ENCODE results near the gene CLCN5.
A peak's percentile ranks its signal among the peaks of the same experiment; 100 is the strongest.

The CLCN5 gene

DNA sequence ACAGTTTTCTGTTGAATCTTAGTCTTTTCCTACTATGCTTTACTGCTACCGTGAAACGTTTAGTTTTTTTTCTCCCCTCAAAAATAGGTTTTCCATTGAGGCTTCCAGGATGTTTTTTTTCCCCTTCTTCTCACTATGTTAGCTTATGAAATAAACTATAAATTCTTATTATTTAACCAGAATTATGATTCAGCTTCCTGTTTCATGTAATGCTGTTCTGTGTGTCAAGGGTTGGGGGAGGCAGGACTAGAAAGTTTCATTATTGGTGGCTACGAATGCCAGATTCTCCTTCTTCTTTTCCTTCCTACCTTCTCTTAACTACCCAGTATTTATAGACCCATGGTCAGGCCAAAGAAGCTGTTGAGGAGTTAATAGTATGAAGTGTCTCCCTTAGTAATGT lies 11.8 kb downstream of the CLCN5 start:
- no peak for FAIRE-seq

DNA sequence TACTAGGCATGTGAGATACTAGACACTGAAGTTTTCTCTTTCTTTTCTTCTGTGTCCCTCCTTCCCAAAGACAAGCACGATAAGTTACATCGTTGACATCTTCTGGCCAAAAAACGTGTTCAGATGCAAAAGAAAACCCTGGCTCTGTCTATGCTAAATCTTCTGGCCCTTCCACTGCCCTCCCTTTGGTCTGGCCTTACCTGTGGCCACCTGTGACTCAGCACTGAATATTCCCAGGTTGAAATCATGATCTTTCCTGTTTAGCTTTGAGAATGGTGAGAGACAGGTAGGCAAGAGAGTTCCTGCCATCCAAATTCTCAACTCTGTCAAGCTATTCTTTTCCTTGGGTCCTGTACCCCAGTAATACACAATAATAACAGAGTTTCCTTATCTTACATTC lies 12.3 kb downstream of the CLCN5 start:
- no peak for FAIRE-seq

DNA sequence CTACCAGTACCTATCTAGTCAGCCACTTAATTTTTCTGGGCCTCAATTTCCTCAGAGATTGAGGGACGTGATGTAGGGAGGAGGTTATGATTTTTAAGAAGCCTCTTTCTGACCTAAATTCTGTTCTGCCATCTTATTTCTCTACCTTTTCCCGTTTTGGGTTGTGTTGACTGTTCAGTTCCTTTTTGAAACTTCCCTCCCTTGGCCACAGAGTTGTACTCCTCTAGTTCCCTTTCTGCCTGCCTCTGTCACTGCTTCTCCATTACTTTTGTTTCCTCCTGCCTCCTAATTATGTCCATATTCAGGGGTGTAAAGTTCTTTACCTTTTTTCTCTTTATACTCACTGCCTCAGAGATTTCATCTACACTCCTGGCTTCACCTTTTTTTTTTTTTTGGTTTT lies 25.4 kb downstream of the CLCN5 start:
- FAIRE-seq: no peak

DNA sequence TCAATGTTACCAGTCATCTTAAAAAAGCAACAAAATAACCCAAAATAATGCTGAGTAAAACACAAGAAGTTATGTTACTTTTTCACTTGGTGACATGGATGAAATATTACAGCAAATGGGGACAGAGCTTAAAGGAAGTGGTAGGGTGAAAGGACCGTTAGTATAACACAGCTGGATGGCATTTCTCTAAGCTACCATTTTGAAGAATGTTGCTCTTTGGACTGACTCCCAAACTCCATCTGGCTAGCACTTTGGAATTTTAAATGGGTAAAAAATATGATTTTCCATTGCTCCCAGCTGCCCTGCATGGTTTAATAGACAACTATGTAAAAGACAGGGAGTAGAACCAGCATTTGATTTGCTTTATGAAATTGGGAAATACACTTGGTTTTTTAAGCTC lies 27.6 kb downstream of the CLCN5 start:
- no peak for FAIRE-seq

DNA sequence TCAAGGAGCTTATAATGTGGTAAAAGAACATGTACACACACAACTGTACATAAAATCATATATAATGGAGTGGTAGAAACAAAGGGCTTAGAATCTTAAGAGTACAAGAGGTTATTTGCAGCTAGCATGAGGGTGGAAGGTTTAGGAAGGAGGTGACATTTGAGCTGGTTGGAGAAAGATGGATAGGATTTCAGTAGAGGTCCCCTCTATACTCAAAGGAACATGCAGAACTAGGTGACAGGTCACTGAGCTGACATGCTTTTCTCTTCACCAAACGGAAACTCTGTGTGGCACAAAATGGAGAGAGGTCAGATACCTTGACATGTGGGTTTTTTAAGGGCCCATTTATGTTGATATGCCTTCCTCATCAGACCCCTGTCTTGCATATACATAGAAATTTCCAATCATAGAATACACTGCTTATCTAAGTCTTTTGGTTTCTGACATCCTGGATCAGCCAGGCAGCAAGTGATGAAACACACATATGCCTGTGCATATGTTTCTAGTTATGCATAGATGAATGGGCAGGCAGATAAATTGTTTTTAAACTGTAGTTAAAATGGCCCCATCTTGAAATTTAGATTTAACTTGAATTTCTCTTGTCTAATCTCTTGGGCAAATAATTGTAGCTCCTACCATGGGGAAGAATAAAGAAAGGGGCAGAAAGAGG lies 29.3 kb downstream of the CLCN5 start:
- FAIRE-seq: no peak

DNA sequence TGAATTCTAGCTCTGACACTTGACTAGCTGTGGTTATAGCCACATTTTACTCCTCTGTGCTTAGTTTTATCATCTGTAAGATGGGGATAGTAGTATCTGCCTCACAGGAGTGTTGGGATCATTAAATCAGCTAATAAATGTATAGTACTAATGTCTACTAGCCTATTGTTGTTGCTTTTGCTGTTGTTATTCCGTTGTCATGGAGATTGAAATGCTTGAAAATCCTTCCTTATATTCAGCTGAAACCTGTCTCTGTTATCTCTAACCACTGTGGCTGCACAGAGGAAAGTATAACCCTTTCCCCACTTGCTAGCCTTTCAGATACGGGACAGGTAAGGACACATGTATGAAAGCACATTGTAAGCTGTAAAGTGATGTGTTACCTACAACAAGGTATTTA lies 33.9 kb downstream of the CLCN5 start:
- FAIRE-seq: no peak

DNA sequence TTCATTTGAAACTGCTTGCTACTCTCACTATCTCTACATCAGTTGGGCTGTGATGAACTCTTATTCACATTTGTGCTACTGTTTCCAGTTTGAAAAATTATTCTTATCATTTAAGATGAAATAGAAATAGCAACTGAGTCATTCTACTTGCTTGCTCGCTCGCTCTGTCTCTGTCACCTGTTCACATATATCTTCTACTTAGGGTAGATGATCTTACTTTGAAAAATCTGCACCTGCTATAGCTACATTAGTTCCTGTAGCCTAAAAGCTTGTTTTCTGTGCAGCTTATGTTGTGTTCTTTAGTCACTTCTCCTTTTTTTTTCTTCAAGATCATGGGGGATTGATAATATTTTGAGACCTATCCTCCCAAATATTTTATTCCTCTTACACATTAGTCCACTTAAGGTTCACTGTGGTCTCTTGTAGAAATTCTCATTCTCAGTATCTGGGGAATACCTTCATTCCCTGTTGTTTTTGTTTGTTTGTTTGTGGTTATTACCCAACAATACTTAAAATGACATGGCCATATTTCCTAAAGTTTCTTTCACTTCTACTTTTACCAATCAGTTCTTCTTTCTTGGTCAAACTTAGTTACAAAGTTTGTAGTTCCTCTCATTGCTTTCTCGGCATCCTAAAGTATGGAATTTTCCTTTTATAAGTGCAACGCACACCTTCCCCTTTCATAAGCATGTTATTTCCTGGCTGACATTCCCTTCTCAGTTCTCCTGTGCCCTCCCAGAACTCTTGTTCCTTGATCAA lies 36.5 kb downstream of the CLCN5 start:
- no peak for FAIRE-seq

DNA sequence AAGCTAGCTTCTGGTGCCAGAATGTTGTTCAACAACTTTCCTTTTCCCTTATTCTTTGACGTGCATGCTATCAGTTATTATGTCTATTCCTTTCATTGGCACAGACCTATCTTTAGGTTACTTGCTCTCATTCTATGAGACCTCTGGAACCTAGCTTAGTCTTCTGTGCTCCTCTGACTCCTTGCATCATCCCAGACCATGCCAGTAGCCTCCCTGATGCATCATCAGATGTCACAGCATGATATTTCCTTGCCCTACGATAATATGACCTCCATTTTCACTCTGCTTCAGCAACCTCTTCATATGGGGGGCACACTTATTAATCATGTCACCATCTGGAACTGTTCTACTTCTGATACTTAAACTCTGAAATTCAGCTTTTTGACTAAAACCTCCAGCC lies 37.2 kb downstream of the CLCN5 start:
- FAIRE-seq: no peak

DNA sequence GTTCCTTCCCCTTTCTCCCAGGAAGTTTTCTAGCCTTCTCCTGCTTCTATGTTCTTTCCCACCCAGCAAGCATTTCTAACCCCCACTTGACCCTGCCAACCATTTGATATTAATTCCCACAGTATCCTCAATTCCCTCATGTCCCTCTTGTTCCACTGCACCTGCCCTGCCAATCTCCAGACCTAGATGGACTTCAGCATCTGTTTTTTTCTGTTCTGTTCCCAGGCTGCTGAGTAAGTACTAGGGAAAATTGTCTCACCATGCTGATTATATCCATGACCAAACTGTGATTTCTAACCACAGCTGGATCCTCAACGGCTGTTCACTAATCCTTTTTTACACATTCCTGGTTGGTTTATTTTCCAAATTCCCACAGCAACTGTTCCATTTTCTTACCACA lies 37.7 kb downstream of the CLCN5 start:
- no peak for FAIRE-seq

DNA sequence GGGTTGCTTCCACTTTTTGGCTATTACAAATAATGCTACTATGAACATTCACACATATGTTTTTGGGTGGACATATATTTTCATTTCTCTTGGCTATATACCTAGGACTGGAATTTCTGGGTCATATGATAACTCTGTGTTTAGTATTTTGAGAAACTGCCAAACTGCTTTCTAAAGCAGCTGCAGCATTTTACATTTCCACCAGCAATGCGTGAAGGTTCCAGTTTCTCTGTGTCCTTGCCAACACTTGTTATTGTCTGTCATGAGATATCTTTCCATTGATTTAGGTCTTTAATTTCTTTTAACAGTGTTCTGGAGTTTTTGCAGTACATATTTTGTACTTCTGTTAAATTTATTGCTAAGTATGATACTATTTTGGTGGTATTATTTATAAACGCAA lies 48.3 kb downstream of the CLCN5 start:
- FAIRE-seq: peak; percentile 91

DNA sequence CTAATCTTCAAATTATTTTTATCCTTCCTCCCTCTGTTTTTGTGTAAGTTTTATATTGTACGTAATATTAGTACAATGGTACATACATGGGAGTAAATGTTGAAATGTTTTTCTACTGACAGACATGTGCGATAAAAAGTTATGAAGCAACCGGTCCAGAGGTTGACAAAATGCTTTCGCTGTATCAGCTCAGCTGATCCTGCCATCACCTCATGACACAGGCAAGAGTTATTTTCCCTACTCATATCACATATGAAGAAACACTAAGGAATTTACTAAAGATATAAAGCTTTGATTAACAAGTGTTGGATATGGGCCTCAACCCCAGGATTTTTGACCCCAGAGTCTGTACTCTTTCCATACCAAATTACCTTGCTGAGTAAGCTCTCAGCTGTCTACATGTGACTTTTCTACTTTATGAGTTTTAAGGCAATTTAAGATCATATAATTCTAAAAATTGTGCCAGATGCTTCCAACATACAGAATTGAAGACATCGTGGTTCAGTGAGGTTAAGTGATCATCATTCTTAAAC lies 50.0 kb downstream of the CLCN5 start:
- FAIRE-seq: no peak

DNA sequence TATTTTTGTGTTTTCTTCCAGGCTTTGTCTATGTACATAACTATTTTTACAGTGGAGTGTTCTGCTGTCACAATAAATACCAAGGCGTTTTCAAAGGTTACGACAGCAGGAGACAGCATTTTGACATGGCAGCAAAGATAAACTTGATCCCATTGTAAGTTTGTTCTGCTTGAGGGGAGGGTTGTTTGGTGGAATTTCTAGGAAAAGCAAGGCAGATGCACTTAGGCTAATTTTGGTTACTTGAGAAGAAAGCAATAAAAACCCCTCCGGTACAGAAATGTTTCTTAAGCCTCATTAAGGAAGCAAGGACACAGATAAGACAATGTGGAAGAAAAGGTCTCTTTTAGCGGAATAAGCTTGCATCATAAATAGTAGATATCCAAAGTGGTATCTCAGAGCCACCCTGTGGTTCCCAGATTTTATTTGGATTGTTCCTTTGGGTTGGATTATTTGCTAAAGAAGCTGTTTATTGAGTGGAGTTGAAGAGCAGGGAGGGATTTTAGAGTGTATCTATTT lies 54.3 kb downstream of the CLCN5 start:
- no peak for FAIRE-seq

DNA sequence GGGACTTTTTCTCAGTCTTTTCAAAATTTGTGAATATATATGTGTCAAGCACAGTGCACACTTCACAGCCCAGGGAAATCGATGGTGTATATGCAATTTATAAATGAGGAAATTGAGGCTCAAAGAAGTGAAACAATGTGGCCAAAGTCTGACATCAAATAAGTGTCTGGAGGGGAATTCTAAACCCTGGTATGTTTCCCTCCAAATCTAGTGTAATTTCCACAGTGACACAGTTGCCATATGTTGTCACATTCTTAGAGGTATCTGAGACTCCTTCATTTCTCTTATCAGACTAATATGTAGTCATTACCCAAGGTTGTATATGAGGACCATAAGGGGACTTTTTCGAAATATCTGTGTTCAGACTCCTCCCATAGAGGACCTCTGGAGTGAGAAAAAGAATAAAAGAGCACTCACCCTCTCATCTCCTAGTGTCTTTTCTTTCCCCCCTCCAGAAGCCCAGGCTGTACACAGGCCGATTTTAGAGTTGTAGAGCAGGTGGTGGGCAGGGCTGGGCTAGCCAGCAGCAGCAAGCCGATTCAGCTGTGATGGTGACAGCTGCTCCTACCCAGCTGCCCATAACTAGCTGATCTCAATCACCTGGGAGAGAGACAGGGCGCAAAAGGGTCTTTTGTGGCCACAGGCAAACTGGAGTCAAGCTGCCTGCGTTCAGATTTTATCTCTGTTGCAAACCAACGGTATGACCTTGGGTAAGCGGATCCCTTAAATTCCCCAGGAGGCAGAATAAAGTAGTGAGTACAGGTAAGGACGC lies 55.1 kb downstream of the CLCN5 start:
- no peak for FAIRE-seq

DNA sequence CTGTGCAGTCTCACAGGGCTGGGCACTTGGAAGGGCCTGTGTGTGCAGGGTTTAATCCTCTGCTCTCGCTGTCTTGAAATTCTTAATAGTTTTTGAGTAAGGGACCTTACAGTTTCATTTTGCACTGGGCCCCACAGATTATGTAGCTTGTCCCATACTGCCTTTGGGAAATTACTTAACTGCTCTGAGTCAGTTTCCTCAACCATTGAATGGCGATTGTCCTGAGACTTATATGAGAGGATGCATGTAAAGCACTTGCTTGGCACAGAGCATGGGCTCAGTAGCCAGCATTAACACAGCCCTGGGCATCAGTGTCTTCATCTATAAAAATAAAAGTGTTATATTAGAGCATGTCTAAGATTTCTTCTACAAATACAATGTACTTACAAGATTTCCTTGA lies 55.8 kb downstream of the CLCN5 start:
- FAIRE-seq: no peak

DNA sequence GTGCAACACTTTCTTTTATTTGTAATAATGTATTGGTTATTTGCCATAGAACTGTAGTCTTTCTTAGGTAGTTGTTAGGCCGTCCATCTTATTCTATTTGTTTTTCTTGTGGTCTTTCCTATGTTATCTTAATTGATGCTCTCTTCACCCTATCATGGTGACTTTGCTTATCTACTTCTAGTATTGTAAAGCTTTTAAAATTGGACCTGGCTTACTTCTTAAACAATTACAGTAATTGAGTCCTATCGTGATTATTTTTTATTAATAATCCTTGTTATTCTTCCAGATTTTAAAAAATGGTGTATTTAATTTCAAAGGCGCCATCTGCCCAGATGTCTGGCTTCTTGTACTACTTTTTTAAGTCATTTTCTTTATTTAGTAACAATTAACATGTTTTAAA lies 63.7 kb downstream of the CLCN5 start:
- no peak for FAIRE-seq

DNA sequence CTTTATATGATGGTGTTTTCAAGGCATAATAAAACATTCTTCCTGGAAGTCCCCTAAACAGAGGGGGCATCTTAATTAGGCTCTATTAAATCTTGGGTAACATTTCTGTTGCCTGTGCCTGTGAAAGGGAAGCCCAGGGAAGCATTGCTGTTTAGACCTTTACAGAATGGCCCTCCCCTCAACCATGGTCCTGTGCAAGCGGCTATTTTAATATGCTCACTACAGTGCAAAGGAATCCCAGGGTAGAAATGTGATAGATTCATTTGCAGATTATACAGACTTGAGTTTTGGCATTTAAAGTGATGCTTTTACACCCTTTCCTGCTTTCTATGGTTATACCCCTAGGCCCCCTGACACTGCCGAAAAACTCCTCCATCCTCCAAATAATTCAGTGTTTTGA lies 65.3 kb downstream of the CLCN5 start:
- no peak for FAIRE-seq

DNA sequence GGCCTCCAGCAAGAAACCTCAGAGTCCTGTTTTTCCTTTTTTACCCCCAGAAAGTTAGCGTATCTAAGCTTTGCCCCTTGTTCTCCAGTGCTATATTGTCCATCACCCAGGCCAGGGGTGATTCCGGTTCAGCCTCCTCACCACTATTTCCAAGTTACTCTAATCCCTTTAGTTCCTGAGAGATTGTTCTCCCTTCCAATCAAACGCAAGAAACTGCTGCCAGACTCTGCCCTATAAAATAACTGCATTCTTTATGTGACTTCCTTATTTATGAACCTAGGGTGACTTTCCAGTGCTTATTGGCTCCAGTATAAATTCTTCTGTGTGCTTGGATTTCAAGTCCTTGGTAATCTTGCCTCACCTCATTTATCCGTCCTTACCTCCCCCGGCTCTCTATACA lies 65.7 kb downstream of the CLCN5 start:
- no peak for FAIRE-seq

DNA sequence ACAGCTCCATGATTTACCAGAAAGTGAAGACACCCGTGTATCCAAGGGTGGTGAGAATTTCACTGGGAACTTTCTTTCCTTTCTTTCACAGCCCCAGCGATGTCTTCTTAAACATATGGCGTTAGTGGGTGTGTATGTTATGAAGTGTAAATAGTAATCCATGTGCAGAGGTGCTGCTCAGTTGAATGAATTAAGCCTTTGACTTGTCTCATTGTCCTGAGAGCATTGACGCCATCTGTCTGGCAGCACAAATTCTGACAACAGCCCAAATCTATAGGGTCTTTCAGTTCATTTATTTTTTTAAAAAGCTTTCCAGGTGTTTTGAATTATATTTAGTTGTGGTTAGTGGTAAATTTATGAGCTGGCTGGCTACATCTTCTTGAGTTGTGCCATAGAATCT lies 69.4 kb downstream of the CLCN5 start:
- FAIRE-seq: no peak

DNA sequence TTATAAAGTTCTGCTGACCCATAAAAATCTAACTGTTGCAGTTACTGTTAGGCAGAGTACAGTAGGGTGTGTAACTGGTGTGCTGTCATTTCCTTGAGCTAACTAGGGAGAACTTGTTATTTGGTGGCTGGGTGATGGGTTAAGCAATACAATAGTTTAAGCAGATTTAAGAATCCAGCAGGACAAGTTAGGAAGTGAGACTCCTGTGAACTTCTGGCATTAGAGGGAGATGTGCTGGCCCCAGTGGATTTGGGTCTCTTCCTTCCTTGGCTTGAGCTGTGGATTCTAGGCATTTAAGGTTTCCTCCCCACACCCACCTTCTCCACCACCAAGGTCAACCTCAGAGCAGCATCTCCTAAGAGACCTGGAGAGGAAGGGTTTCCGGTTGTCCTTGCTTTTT lies 70.5 kb downstream of the CLCN5 start:
- no peak for FAIRE-seq

DNA sequence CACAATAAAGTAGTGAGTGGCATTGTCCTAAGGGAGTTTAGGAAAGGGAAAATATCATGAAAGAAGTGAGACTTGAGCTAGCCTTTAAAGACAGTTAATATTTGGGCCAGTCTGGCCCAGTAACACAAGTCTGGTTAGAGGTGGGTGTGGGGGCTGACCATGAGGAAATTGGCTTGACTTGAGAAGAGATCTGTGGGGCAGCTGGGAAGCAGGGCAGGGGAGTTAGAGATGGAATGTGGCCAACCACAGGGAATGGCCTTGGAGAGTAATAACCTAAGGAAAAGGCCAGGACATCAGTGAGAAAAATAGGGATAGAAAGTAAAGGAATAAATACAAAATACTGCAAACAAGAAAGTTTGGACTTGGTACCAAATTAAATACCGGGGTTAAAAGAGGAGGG lies 71.3 kb downstream of the CLCN5 start:
- no peak for FAIRE-seq

DNA sequence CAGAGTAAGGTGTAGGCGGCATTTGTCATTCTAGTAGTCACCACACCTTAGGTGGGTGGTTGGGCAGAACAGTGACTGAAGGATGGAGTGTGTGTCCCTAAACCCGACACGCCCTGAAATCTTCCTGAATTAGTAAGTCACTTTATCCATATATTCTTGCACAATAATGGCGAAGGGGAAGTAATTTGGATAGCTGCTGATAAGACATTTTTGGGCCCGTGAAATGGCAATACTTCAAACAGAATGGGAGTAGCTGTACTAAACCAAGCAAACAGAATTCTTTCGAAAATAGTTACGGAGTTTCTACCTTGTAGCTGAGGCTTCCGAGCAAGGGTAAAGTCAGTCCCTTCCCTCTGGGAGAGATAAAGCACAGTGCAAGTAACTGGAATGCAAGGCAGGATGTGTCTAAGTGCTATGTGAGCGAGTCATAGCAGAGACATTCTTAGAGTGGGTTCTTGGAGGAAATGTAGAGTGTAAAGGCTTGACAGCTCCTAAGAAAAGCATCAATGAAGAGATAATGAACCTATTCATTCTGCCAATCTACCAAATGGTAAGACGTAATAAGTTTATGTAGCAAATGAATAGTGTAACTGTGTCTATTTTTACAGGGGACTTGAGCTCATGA lies 72.8 kb downstream of the CLCN5 start:
- no peak for FAIRE-seq

DNA sequence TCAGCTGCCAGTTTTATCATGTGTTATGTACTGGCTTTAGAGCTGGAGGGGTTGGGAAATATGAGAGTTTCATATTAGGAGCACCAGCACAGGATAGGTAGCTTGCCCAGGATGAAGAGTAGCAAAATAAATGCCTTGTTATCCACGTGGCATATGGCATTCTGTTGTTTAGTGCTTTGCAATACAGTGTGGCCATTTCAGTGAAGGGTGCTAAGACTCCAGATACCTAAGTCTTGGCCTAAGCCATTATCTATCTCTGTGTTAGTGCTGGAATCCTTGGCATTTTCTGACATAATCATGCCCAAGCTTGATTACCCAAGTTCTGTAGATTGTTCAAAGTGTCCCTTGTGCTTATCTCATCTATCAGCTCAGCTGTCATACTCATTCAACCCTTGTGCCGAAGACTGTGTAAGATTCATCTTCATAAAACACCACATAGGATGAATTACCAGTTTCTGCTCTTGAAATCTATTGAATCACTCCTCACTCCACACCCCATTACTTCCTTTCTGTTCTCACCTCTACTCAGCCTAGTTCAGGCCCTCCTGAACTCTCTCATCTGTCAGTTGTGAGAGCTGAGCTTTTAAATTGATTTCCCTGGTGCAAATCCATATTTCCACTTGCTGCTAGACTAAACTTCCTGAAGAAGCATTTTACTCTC lies 73.5 kb downstream of the CLCN5 start:
- FAIRE-seq: no peak

DNA sequence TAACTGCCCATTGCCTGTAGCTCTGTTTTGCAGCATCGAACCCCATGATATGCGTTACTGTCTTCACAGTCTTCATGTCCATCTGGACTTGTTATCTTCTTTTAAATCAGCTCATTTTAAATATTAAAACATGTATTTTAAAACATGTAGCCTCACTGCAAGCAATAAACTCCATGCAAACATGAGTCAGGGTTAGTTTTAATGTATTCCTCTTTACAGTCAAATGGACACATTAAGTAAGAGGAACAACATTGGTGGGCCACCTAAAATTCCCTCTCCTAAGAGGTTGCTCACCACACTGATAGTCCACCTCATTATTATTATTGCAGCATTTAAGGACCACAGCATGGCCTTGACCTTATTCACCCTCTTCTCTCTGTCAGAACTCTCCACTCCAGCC lies 74.1 kb downstream of the CLCN5 start:
- FAIRE-seq: no peak
